Prostate gland (tissue), 2 donors: ENCODE data around the gene NOS1AP. TPM values are rescaled to one million over a fixed set of nuclear protein-coding genes. Genes with fewer than 3 reads are reported as not detected.

Source experiments
- DNase-seq: peaks from one replicate; pipeline ENCODE4 v3.0.0-alpha.2; 2019; ENCODE audit warnings: low spot score
- H3K27ac ChIP-seq, 2 donors: fragments of 200-600 bp; sonication (generic); 2 replicates each; pipeline ENCODE4 v1.5.1; 2017 to 2019
- H3K27me3 ChIP-seq: fragments of 200-600 bp; sonication (generic); replicated peaks from 2 replicates; pipeline ENCODE4 v1.5.1; 2019; ENCODE audit not compliant: insufficient read depth
- H3K36me3 ChIP-seq, 2 donors: fragments of 200-600 bp; sonication (generic); 1 replicate in 1 of 2; 2 replicates in 1 of 2; pipeline versions ENCODE4 v1.5.1 to v1.8.1; 2017 to 2019
- H3K4me1 ChIP-seq: fragments of 200-600 bp; sonication (generic); replicated peaks from 2 replicates; pipeline ENCODE4 v1.5.1; 2019
- H3K4me3 ChIP-seq, 2 donors: fragments of 200-600 bp; sonication (generic); 2 replicates each; pipeline ENCODE4 v1.5.1; 2017 to 2019
- H3K9me3 ChIP-seq: fragments of 200-600 bp; sonication (generic); 2 replicates; pipeline ENCODE4 v1.5.1; 2017
- POLR2A ChIP-seq: fragments of 450-650 bp; IDR thresholded peaks from one replicate; pipeline ENCODE4 v1.6.1; 2016; ENCODE audit warnings: antibody characterized with exemption, mild to moderate bottlenecking
- POLR2AphosphoS5 ChIP-seq: sonication (generic); formaldehyde crosslinking; IDR thresholded peaks from one replicate; pipeline ENCODE4 v1.6.1; 2017; ENCODE audit warnings: antibody characterized with exemption
- WGBS: methylation state at CpG from one replicate; pipeline ENCODE4 v1.1.5; 2018; 5-methylcytosine and 5-hydroxymethylcytosine counted together
- intact Hi-C: fragments of 100-400 bp; cut with DNase I; formaldehyde crosslinking; loops from one replicate; pipeline ENCODE4 v1.14.2; 2022
- total RNA-seq, 2 donors: library from RNA; depleted of rRNA; stranded (reverse); fragments of >200 nt; gene quantifications; one replicate each; pipeline ENCODE4 v1.1.0, GENCODE V29; 2016
- TF ChIP-seq, protein P1 (sequence below), 4 experiments: fragments of 200-600 bp in 2 of 4; fragments of 450-650 bp in 2 of 4; sonication (generic) in 2 of 4; IDR thresholded peaks; 1 replicate in 3 of 4; 2 replicates in 1 of 4; pipeline ENCODE4 v1.5.1; 2016 to 2019; ENCODE audit warnings: antibody characterized with exemption in 4 of 4, mild to moderate bottlenecking in 2 of 4, moderate library complexity in 2 of 4

NOS1AP gene
- total RNA-seq, 2 donors from 2014 or later = 9.9 to 11.0 TPM

DNA sequence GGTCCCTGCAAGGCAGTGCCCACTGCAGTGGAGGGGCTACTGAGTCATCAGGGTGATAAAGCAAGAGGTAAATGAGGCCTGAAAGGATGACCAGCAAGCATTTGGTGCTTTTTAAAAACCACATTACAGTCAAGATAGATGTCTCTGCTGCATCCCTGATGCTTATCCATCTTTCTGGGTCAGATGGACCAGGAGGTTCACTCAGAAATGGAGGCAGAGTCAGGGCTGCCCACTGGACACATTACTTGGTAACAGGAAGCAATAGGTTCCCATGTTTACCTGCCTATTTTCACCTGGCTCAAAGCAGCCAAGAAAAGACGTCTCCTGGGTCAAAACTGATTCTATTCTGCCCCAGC, 303.6 kb downstream of the NOS1AP start:
- WGBS = 94% methylated on average over 1 of the region's 1 CpG
- no peaks in the 10 kb centered on the region for H3K9me3 ChIP-seq
- no peaks in the 10 kb centered on the region for H3K27me3 ChIP-seq
- intact Hi-C loops = no loop called here
- H3K36me3 ChIP-seq = no peaks in the 10 kb centered on the region
- no peaks in the 10 kb centered on the region for H3K4me1 ChIP-seq
- TF ChIP-seq POLR2A (no peak), POLR2AphosphoS5 (no peak)
- TF ChIP-seq, protein P1, sequence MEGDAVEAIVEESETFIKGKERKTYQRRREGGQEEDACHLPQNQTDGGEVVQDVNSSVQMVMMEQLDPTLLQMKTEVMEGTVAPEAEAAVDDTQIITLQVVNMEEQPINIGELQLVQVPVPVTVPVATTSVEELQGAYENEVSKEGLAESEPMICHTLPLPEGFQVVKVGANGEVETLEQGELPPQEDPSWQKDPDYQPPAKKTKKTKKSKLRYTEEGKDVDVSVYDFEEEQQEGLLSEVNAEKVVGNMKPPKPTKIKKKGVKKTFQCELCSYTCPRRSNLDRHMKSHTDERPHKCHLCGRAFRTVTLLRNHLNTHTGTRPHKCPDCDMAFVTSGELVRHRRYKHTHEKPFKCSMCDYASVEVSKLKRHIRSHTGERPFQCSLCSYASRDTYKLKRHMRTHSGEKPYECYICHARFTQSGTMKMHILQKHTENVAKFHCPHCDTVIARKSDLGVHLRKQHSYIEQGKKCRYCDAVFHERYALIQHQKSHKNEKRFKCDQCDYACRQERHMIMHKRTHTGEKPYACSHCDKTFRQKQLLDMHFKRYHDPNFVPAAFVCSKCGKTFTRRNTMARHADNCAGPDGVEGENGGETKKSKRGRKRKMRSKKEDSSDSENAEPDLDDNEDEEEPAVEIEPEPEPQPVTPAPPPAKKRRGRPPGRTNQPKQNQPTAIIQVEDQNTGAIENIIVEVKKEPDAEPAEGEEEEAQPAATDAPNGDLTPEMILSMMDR (IDR thresholded peaks at IDR 0.05) = no peak
- no peak overlapping the region for H3K4me3 ChIP-seq
- no peak overlapping the region for H3K27ac ChIP-seq
- no peak for DNase-seq

DNA sequence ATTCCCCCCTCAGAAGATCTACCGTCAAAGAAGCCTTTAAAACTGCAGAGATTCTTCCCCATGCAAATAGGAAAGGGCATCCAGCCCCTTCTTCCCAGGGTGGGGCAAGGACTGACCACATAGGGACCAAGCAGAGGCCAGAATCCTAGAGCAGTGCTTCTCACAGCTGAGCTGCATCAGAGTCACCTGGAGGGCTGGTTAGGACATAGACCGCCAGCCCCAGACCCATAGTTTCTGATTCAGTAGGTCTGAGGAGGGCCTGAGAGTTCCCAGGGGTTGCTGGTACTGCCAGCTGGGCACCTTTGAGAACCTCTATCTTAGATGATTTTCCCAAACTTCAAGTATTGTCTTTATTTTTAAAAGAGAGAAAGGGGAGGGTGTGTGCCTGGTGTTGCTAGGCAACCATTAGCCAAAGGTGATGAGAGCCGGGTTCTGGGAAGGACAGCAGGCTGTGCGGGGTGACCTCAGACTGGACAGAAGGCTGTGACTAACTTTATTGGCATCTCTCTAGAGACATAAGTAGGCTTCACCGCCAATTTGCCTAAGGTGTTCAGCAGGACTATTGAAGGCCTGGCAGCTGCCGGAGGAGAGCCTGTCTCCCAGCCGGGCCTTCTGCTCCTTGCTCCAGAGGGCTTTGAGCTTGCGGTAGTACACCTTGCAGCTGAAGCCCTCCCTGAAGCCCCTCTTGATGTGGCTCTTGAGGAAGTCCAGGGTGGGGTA, 304.2 kb downstream of the NOS1AP start:
- no peaks in the 10 kb centered on the region for H3K36me3 ChIP-seq
- DNase-seq = no peak
- no peaks in the 10 kb centered on the region for H3K9me3 ChIP-seq
- 81% methylated on average over 8 of the region's 8 CpGs for WGBS
- H3K27me3 ChIP-seq = no peaks in the 10 kb centered on the region
- H3K4me3 ChIP-seq = no peak overlapping the region
- intact Hi-C loops = no loop called here
- TF ChIP-seq POLR2A = no peak
- TF ChIP-seq POLR2AphosphoS5 = no peak
- TF ChIP-seq, protein P1 (IDR thresholded peaks at IDR 0.05) = no peak
- no peaks in the 10 kb centered on the region for H3K4me1 ChIP-seq
- H3K27ac ChIP-seq = no peak overlapping the region

DNA sequence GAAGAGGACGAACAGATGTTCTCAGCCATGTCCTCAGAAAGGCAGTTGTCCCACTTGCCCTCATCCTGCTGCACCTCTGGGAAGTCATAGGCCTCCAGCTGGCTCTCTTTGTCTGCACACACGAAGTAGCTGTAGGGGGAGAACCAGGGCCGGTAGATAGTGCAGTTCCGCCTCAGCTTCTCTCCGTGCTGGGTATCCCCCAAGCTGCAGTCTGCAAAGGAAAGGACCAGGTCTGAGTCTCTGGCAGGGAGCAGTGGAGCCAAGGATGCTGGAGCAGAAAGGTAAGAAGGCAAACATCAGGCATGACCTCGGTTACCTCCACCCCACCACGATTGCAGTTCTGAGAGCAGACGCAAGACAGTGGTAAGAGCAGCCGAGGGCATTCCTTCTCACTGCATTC, 304.9 kb downstream of the NOS1AP start:
- 90% methylated on average over 9 of the region's 9 CpGs for WGBS
- Histone ChIP-seq H3K4me3 (no peak overlapping the region), H3K36me3 (no peaks in the 10 kb centered on the region), H3K4me1 (no peaks in the 10 kb centered on the region), H3K27me3 (no peaks in the 10 kb centered on the region), H3K27ac (no peak overlapping the region), H3K9me3 (no peaks in the 10 kb centered on the region)
- DNase-seq = no peak
- TF ChIP-seq, protein P1 (IDR thresholded peaks at IDR 0.05) = no peak
- intact Hi-C loops = no loop called here

DNA sequence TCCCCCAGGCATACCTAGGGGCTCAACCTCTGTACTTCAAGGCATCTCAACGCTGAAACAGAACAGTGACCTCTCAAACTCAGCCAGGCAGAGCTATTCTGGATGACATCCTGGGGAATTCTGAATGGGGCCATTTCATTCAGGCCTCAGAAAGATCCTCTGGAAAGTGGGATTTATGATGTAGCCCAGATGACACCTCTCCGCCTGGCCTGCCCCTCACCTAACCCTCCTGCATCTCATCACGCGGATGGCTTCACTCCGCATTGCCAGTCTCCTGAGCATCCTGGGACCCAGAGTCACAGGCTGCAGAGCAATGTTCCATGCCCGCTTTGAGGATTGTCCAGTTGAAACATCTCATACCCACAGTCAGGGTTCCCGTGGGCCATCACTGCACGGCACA, 306.0 kb downstream of the NOS1AP start:
- Histone ChIP-seq H3K27me3 (no peaks in the 10 kb centered on the region), H3K4me3 (no peak overlapping the region), H3K27ac (no peak overlapping the region), H3K36me3 (no peaks in the 10 kb centered on the region), H3K4me1 (no peaks in the 10 kb centered on the region), H3K9me3 (no peaks in the 10 kb centered on the region)
- TF ChIP-seq POLR2A (no peak), POLR2AphosphoS5 (no peak)
- TF ChIP-seq, protein P1 (IDR thresholded peaks at IDR 0.05) = no peak
- DNase-seq = no peak
- WGBS = 84% methylated on average over 8 of the region's 8 CpGs
- intact Hi-C loops = no loop called here

DNA sequence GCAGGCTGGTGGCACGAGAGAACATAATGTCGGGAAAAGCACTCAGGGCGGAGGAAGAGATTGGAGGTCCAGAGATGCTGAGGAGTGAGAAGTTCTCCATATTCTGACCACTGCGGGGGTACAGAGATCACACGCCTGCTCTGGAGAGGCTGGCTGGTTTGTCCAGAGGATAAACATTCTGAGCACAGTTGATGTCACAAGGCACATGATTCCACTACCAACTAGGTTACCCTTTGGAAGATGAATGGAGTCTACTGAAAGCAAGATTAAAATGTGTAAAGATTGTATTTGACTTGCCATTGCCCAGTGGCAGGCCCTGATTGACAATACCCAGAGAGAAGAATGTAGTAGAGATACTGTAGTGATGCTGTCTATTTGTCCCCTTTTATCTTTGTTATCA, 307.2 kb downstream of the NOS1AP start, which contains the start of gene SPATA46:
Gene SPATA46 (minus strand): TSS at position 164 of the 400 bp plus-strand sequence. CDS start 64 bp downstream, at position 100.
- 90% methylated on average over 5 of the region's 5 CpGs for WGBS
- Histone ChIP-seq H3K36me3 (no peaks in the 10 kb centered on the region), H3K4me3 (no peak within 1 kb of the TSS), H3K4me1 (no peaks in the 10 kb centered on the region), H3K27ac (no peak within 1 kb of the TSS), H3K27me3 (no peaks in the 10 kb centered on the region), H3K9me3 (no peaks in the 10 kb centered on the region)
- intact Hi-C loops = no loop called here
- DNase-seq = no peak
- TF ChIP-seq, protein P1 (IDR thresholded peaks at IDR 0.05) = no peak
- TF ChIP-seq POLR2A (no peak), POLR2AphosphoS5 (no peak)
